ENCODE measurements around the gene MYO3B. TPM values are rescaled to one million over a fixed set of nuclear protein-coding genes. Genes with fewer than 3 reads are reported as not detected.

The MYO3B gene
- polyA plus RNA-seq, 1 donor (not counting 4 experiments of a cell fraction or from before 2014, with no cell fraction given), result 4.4 TPM

- no peak overlapping the region for H2AFZ ChIP-seq (ENCODE audit: control insufficient read depth, low read length)
- DNase-seq (ENCODE audit: low read depth, low spot score) (no peak), FAIRE-seq (no peak)
- H3K4me3 ChIP-seq (ENCODE audit: control insufficient read depth in 2 of 3, extremely low read depth in 1 of 3, insufficient read depth in 2 of 3, low read depth in 1 of 3, low read length in 3 of 3), result no peak overlapping the region
- H3K27ac ChIP-seq (ENCODE audit: control insufficient read depth, insufficient read depth, low read length), result no peak overlapping the region
- H3K4me2 ChIP-seq (ENCODE audit: control insufficient read depth, extremely low read depth, insufficient read depth, low read depth, low read length), result no peak overlapping the region
- H3K36me3 ChIP-seq (ENCODE audit: control insufficient read depth in 2 of 2, extremely low read depth in 1 of 2, insufficient read depth in 2 of 2, low read length in 2 of 2), result no peaks in the 10 kb centered on the region
- no peaks in the 10 kb centered on the region for H3K79me2 ChIP-seq (ENCODE audit: control insufficient read depth, insufficient read depth, low read length)
- no peak overlapping the region for H3K9ac ChIP-seq (ENCODE audit: control insufficient read depth, extremely low read depth, insufficient read depth, low read length)
- no peaks in the 10 kb centered on the region for H3K9me3 ChIP-seq (ENCODE audit: control insufficient read depth, low read depth, low read length)
- no peak for TF ChIP-seq CTCF (optimal IDR thresholded peaks at IDR 0.05 in 1 of 3, IDR thresholded peaks at IDR 0.05 in 1 of 3, conservative IDR thresholded peaks at IDR 0.05 in 1 of 3; ENCODE audit: extremely low read depth in 1 of 3, insufficient read depth in 2 of 3, low read length in 3 of 3)
- TF ChIP-seq EZH2 (IDR thresholded peaks at IDR 0.05; ENCODE audit: low read length), result no peak
- dilution Hi-C loops (cut with MboI; ENCODE audit: extremely low pct_ligation_motif_present, low sequenced_read_pairs), result no loop called here
- peaks cover 4% of the 10 kb centered on the region for H3K4me1 ChIP-seq (ENCODE audit: control insufficient read depth, extremely low read depth, insufficient read depth, low read length)
- H3K9me1 ChIP-seq (ENCODE audit: control insufficient read depth, extremely low read depth, insufficient read depth, low read length), result no peaks in the 10 kb centered on the region
- H4K20me1 ChIP-seq (ENCODE audit: control insufficient read depth, extremely low read depth, insufficient read depth, low read length), result no peaks in the 10 kb centered on the region
- H3K27me3 ChIP-seq (ENCODE audit: control insufficient read depth, extremely low read depth, insufficient read depth, low read length), result peaks cover 19% of the 10 kb centered on the region
These were observed 191.3 kb downstream of the MYO3B start for GRCh38 chr2:170369228-170369627.

- H3K36me3 ChIP-seq (ENCODE audit: control insufficient read depth in 2 of 2, extremely low read depth in 1 of 2, insufficient read depth in 2 of 2, low read length in 2 of 2), result no peaks in the 10 kb centered on the region
- dilution Hi-C loops (cut with MboI; ENCODE audit: extremely low pct_ligation_motif_present, low sequenced_read_pairs), result no loop called here
- DNase-seq (ENCODE audit: low read depth, low spot score) (no peak), FAIRE-seq (no peak)
- TF ChIP-seq EZH2 (IDR thresholded peaks at IDR 0.05; ENCODE audit: low read length) (no peak), CTCF (optimal IDR thresholded peaks at IDR 0.05 in 1 of 3, IDR thresholded peaks at IDR 0.05 in 1 of 3, conservative IDR thresholded peaks at IDR 0.05 in 1 of 3; ENCODE audit: extremely low read depth in 1 of 3, insufficient read depth in 2 of 3, low read length in 3 of 3) (no peak)
- H3K27ac ChIP-seq (ENCODE audit: control insufficient read depth, insufficient read depth, low read length), result no peak overlapping the region
- no peak overlapping the region for H3K4me3 ChIP-seq (ENCODE audit: control insufficient read depth in 2 of 3, extremely low read depth in 1 of 3, insufficient read depth in 2 of 3, low read depth in 1 of 3, low read length in 3 of 3)
- H2AFZ ChIP-seq (ENCODE audit: control insufficient read depth, low read length), result no peak overlapping the region
- no peaks in the 10 kb centered on the region for H3K9me1 ChIP-seq (ENCODE audit: control insufficient read depth, extremely low read depth, insufficient read depth, low read length)
- H3K9ac ChIP-seq (ENCODE audit: control insufficient read depth, extremely low read depth, insufficient read depth, low read length), result no peak overlapping the region
- H4K20me1 ChIP-seq (ENCODE audit: control insufficient read depth, extremely low read depth, insufficient read depth, low read length), result no peaks in the 10 kb centered on the region
- H3K4me2 ChIP-seq (ENCODE audit: control insufficient read depth, extremely low read depth, insufficient read depth, low read depth, low read length), result no peak overlapping the region
- no peaks in the 10 kb centered on the region for H3K79me2 ChIP-seq (ENCODE audit: control insufficient read depth, insufficient read depth, low read length)
- peaks cover 16% of the 10 kb centered on the region for H3K27me3 ChIP-seq (ENCODE audit: control insufficient read depth, extremely low read depth, insufficient read depth, low read length)
- H3K4me1 ChIP-seq (ENCODE audit: control insufficient read depth, extremely low read depth, insufficient read depth, low read length), result peaks cover 10% of the 10 kb centered on the region
- no peaks in the 10 kb centered on the region for H3K9me3 ChIP-seq (ENCODE audit: control insufficient read depth, low read depth, low read length)
These were observed 191.9 kb downstream of the MYO3B start for GRCh38 chr2:170369894-170370293.
